Gastrocnemius medialis (tissue), 4 donors: ENCODE data around the gene PFKP.

Experiments
- POLR2A ChIP-seq, 2 donors: fragments of 450-650 bp; IDR thresholded peaks; one replicate each; pipeline ENCODE4 v1.6.1; 2017; ENCODE audit warnings: antibody characterized with exemption in 2 of 2, mild to moderate bottlenecking in 2 of 2, moderate library complexity in 2 of 2
- TF ChIP-seq, protein P1 (sequence below), 5 experiments: fragments of 450-650 bp in 3 of 5; fragments of 200-600 bp in 2 of 5; sonication (generic) in 2 of 5; IDR thresholded peaks in 4 of 5; conservative IDR thresholded peaks in 1 of 5; 1 replicate in 4 of 5; 2 replicates in 1 of 5; pipeline ENCODE4 v1.5.1; 2016 to 2019; ENCODE audit warnings: antibody characterized with exemption in 5 of 5, mild to moderate bottlenecking in 3 of 5, moderate library complexity in 3 of 5

- TF ChIP-seq, protein P1, sequence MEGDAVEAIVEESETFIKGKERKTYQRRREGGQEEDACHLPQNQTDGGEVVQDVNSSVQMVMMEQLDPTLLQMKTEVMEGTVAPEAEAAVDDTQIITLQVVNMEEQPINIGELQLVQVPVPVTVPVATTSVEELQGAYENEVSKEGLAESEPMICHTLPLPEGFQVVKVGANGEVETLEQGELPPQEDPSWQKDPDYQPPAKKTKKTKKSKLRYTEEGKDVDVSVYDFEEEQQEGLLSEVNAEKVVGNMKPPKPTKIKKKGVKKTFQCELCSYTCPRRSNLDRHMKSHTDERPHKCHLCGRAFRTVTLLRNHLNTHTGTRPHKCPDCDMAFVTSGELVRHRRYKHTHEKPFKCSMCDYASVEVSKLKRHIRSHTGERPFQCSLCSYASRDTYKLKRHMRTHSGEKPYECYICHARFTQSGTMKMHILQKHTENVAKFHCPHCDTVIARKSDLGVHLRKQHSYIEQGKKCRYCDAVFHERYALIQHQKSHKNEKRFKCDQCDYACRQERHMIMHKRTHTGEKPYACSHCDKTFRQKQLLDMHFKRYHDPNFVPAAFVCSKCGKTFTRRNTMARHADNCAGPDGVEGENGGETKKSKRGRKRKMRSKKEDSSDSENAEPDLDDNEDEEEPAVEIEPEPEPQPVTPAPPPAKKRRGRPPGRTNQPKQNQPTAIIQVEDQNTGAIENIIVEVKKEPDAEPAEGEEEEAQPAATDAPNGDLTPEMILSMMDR (IDR thresholded peaks at IDR 0.05 in 4 of 5, conservative IDR thresholded peaks at IDR 0.05 in 1 of 5) = no peak
- no peak for TF ChIP-seq POLR2A (IDR thresholded peaks at IDR 0.05)
Observed at GRCh38 chr10:3068968-3069737, 1.8 kb downstream of the PFKP start.
